Activated CD8-positive, alpha-beta memory T cell treated with anti-CD3 and anti-CD28 coated beads, Interleukin-2, amount 10 ng/mL, durations not matched to agents 7 days and 5 days (primary cell): ENCODE data around the gene SNRNP70. TPM values are rescaled to one million over a fixed set of nuclear protein-coding genes. Genes with fewer than 3 reads are reported as not detected.

Experiments used
- ATAC-seq: fragments of 150-1000 bp; cut with Tn5 transposase; one replicate; pipeline ENCODE4 v1.10.0; 2021; ENCODE audit warnings: moderate library complexity
- CTCF ChIA-PET: fragments of 350-600 bp; sonication (Branson Sonifier 250); formaldehyde crosslinking; loops from one replicate; lab custom pipeline; 2021; ENCODE audit warnings: antibody characterized with exemption; lab: Charles Lee
- DNase-seq: peaks from one replicate; pipeline ENCODE4 v3.0.0-alpha.2; 2020
- H3K27ac Mint-ChIP-seq: one replicate; pipeline ENCODE4 v1.8.0; 2021; ENCODE audit warnings: mild to moderate bottlenecking, mixed read lengths
- H3K27me3 Mint-ChIP-seq: one replicate; pipeline ENCODE4 v1.8.0; 2021; ENCODE audit warnings: mixed read lengths
- H3K36me3 Mint-ChIP-seq: one replicate; pipeline ENCODE4 v1.8.0; 2021; ENCODE audit warnings: mild to moderate bottlenecking, mixed read lengths
- H3K4me1 Mint-ChIP-seq: one replicate; pipeline ENCODE4 v1.8.0; 2021; ENCODE audit warnings: mixed read lengths
- H3K4me3 Mint-ChIP-seq: one replicate; pipeline ENCODE4 v1.8.0; 2021; ENCODE audit warnings: mild to moderate bottlenecking, moderate library complexity, mixed read lengths
- H3K9me3 Mint-ChIP-seq: one replicate; pipeline ENCODE4 v1.8.0; 2022; ENCODE audit warnings: low read depth, mixed read lengths
- total RNA-seq, 2 experiments: library from RNA; stranded (reverse); gene quantifications; one replicate each; pipeline ENCODE4 v1.2.3, GENCODE V29; 2021

The SNRNP70 gene
- total RNA-seq, 2 experiments from 2014 or later = 222 to 224 TPM

- DNase-seq (no peak), ATAC-seq (no peak)
- Mint-ChIP-seq H3K36me3 (no peaks in the 10 kb centered on the region), H3K27me3 (peaks cover 70% of the 10 kb centered on the region), H3K9me3 (no peaks in the 10 kb centered on the region), H3K27ac (no peak overlapping the region), H3K4me3 (no peak overlapping the region), H3K4me1 (peaks cover 24% of the 10 kb centered on the region)
- CTCF ChIA-PET = interaction anchor here (1.0 to 1.9 kb wide), 4 partner anchors 52 to 151 kb away, joined by 3 to 10 read pairs (median 4); no protein-coding TSS in a partner anchor
These were observed 66.2 kb downstream of the SNRNP70 start for GRCh38 chr19:49151267-49152118.

DNA sequence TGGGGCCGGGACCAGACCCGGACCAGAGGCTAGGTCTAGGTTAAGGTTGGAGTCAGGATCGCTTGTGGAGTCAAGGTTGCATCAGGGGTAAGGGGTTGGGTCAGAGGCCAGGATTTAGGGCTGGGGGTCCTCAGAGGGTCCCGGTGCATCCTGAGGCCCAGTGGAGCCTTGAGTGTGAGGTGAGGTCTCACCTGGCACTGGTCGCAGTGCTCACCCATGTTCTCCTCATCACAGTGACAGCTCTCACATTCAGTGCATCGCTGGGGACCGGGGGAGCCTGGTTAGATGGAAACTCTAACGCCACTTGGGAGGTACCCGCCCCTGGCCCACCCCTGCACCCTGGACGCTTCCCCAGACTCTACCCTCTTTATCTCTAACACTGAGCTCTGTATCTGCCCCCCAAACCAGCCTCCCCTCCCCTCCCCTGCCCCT is 66.9 kb downstream of the SNRNP70 start:
- no peak overlapping the region for H3K27ac Mint-ChIP-seq
- H3K4me3 Mint-ChIP-seq = no peak overlapping the region
- DNase-seq (no peak), ATAC-seq (no peak)
- peaks cover 65% of the 10 kb centered on the region for H3K27me3 Mint-ChIP-seq
- no peaks in the 10 kb centered on the region for H3K36me3 Mint-ChIP-seq
- CTCF ChIA-PET = interaction anchor here (1.1 kb wide), 1 partner anchor 53 kb away, joined by 3 read pairs; no protein-coding TSS in a partner anchor
- H3K9me3 Mint-ChIP-seq = no peaks in the 10 kb centered on the region
- H3K4me1 Mint-ChIP-seq = peaks cover 24% of the 10 kb centered on the region

DNA sequence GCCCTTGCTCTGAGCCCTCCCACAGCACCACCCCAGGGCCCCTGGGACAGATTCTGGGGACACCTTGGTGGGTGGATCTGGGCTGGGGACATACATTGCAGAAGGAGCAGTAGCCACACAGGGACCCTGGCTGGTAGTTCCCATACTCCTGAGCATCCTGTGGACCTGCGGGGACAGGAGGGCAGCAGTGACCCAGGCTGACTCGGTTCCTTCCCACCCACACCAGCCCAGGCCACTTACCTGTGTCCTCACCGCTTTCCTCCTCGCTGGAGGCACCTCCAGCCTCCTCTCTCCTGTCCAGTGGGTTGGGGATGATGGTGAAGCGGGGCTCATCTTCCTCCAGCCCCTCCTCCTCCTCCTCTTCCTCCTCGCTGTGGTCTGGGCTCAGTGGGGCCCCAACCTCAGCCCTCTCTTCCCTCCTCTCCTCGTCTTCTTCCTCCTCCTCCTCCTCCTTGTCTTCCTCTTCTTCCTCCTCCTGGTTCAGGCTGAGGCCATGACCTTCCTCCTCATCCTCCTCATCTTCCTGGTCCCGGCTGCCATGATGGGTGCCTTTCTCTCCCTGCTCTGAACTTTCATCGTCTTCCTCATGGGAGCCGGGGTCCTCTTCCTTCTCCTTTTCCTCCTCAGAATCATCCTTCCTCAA is 68.0 kb downstream of the SNRNP70 start:
- H3K36me3 Mint-ChIP-seq = no peaks in the 10 kb centered on the region
- no peak overlapping the region for H3K4me3 Mint-ChIP-seq
- H3K4me1 Mint-ChIP-seq = peaks cover 25% of the 10 kb centered on the region
- ATAC-seq (no peak), DNase-seq (no peak)
- H3K27ac Mint-ChIP-seq = no peak overlapping the region
- H3K9me3 Mint-ChIP-seq = no peaks in the 10 kb centered on the region
- CTCF ChIA-PET = no interaction called here
- H3K27me3 Mint-ChIP-seq = peaks cover 68% of the 10 kb centered on the region

DNA sequence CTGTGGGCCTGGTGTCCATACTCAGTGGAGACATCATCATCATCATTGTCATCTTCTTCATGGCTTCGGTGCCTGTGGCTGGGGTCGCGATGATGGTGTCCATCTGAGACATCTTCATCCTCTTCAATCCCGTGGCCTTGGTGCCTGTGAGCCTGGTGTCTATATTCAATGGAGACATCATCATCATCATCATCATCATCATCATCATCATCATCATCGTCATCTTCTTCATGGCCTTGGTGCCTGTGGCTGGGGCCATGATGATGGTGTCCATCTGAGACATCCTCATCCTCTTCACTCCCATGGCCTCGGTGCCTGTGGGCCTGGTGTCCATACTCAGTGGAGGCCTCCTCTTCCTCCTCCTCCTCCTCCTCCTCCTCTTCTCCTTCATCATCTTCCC is 69.0 kb downstream of the SNRNP70 start:
- Mint-ChIP-seq H3K36me3 (no peaks in the 10 kb centered on the region), H3K4me3 (no peak overlapping the region), H3K4me1 (peaks cover 22% of the 10 kb centered on the region), H3K9me3 (no peaks in the 10 kb centered on the region), H3K27me3 (peaks cover 63% of the 10 kb centered on the region), H3K27ac (no peak overlapping the region)
- no peak for DNase-seq
- no peak for ATAC-seq
- CTCF ChIA-PET = no interaction called here

DNA sequence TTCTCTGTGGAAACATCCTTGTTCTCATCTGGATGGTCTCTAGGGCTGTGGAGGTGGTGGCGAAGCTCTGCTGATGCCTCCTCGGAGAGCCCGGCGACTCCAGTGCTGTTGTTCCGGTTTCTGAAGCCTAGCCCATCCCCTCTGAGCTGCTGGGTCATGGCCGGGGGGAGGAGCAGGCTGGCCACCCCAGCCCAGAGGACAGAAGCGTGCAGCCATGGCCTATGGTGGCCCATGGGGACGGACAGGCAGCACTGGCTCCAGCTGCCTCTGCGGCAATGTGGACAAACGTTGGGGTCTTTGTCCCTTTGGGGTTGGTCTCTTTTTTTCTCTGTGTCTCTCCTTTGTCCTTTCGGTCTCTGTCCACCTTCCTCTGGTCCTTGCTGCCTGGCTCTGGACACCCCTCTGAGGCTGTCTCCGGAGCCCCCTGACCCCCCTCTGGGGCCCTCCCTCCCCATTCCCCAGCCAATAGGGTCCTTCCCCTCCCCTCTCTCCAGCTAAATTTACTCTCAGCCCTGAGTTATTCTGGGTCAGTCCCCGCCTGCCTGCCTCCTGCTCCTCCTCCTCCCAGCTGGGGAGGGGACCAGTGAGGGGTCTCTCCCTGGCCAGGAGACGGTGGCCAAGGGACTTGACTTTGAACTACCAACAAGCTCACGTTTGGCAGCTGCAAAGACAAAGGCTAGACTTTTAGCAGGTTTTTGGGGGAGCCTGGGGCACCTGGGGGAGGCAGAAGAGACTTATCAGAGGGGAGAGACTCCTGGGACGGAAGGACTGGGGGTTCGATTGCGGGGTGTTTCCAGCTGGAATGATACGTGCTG is 70.0 kb downstream of the SNRNP70 start, which contains the start of gene HRC:
HRC (minus strand) TSS at position 392 of the 815 bp plus-strand sequence; CDS start at position 233, 159 bp downstream.
- CTCF ChIA-PET = no interaction called here
- no peak for ATAC-seq
- Mint-ChIP-seq H3K4me1 (peaks cover 12% of the 10 kb centered on the region), H3K9me3 (no peaks in the 10 kb centered on the region), H3K27ac (no peak within 1 kb of the TSS), H3K27me3 (peaks cover 60% of the 10 kb centered on the region), H3K36me3 (no peaks in the 10 kb centered on the region), H3K4me3 (no peak within 1 kb of the TSS)
- DNase-seq = no peak

DNA sequence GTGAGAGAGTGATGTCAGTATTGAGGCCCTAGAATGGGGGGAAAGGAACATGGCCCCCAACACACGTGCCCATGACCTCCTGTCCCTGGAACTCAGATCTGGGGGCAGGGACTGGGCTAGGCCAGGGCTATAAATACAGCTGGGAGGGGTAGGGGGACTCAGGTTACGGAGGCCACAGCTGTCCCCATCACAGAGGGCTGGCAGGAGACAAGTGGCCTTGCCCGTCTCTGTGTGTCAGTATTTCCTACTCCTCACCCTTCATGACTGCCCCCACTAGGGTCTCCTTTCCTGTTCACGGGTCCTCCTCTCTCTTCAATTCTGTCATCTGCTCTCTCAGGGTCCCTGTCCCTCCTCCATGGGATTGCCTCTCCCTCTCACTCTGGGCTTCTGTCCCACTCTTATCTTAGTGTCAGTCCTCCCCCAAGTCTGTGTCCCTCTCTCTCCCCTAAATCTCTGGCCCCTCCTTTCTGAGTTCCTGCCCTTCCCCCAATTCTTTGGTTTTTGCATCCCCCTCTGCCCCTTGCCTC is 70.6 kb downstream of the SNRNP70 start:
- Mint-ChIP-seq H3K27ac (no peak overlapping the region), H3K9me3 (no peaks in the 10 kb centered on the region), H3K36me3 (no peaks in the 10 kb centered on the region), H3K4me1 (peaks cover 10% of the 10 kb centered on the region), H3K27me3 (peaks cover 63% of the 10 kb centered on the region), H3K4me3 (no peak overlapping the region)
- CTCF ChIA-PET = no interaction called here
- ATAC-seq (no peak), DNase-seq (no peak)

DNA sequence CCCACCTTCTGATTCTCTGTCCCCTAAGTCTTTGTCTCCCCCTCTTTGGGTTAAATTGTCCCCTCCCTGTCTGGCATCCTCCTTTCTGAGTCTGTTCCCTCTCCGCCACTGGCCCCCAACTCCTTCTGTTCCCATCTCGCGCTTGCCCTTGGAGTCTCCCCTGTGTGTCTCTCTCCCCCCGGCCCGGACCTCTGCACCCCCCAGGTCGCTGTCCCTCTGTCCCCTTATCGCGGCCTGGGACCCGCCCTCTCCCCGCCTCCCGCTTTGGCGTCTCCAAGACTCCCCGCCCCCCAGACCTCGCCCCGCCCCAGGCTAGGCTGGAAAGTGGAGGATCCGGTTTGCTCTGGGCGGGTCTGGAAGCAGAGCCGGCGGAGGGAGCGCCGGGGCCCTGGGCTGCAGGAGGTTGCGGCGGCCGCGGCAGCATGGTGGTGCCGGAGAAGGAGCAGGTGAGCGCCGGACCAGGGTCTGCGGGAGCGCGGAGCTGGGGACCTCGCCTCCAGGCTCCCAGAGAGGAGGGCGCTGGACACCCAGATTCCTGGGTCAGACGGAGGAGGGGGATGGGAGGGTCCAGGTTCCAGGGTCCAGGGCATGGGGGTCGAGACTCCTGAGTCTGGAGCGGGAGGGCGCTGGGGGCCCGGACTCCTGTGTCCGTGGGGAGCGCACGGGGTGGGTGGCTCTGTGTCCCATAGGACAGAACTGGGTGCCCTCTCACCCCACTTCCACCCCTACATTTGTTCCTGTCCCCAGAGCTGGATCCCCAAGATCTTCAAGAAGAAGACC is 72.4 kb downstream of the SNRNP70 start, which contains the start of gene TRPM4:
TRPM4 (plus strand) TSS at position 348 of the 780 bp plus-strand sequence; CDS start at position 423, 75 bp downstream.
- ATAC-seq = peak; percentile 82
- Mint-ChIP-seq H3K27me3 (peaks cover 51% of the 10 kb centered on the region), H3K36me3 (no peaks in the 10 kb centered on the region)

More for the DNA sequence above, 72.4 kb downstream of the SNRNP70 start, which contains the start of gene TRPM4:
- Mint-ChIP-seq H3K4me1 (peaks cover 4% of the 10 kb centered on the region), H3K9me3 (no peaks in the 10 kb centered on the region), H3K4me3 (no peak within 1 kb of the TSS), H3K27ac (no peak within 1 kb of the TSS)
- peak; percentile 64 for DNase-seq
- CTCF ChIA-PET = no interaction called here

Other genes with a start within 250 kb of the SNRNP70 start
- under 1 TPM; 0.38 to 0.59 TPM for gene HSD17B14, start 249.0 kb upstream of the SNRNP70 start, total RNA-seq
- 1 to 10 TPM; 2.2 to 5.6 TPM for gene PLEKHA4, start 216.8 kb upstream of the SNRNP70 start, total RNA-seq
- gene PPP1R15A, start 213.0 kb upstream of the SNRNP70 start, total RNA-seq = 10 to 100 TPM; 32.1 to 89.7 TPM
- under 1 TPM in 1 of 2 experiments, not detected in 1; 0.47 TPM for gene TULP2, start 186.7 kb upstream of the SNRNP70 start, total RNA-seq
- 100 to 1,000 TPM; 185 to 226 TPM for gene NUCB1, start 185.1 kb upstream of the SNRNP70 start, total RNA-seq
- gene DHDH, start 151.8 kb upstream of the SNRNP70 start, total RNA-seq = 1 to 10 TPM in 1 of 2 experiments, under 1 TPM in 1; 0.96 to 1.1 TPM
- gene BAX, start 130.6 kb upstream of the SNRNP70 start, total RNA-seq = 100 to 1,000 TPM; 359 to 377 TPM
- gene FTL, start 120.1 kb upstream of the SNRNP70 start, total RNA-seq = 1,000 to 10,000 TPM; 1,380 to 1,403 TPM
- 10 to 100 TPM; 44.0 to 65.5 TPM for gene GYS1, start 92.1 kb upstream of the SNRNP70 start, total RNA-seq
- gene RUVBL2, start 91.6 kb upstream of the SNRNP70 start, total RNA-seq = 100 to 1,000 TPM; 124 to 125 TPM
- not detected for gene LHB, start 68.4 kb upstream of the SNRNP70 start, total RNA-seq
- not detected for gene CGB3, start 61.1 kb upstream of the SNRNP70 start, total RNA-seq
- gene CGB2, start 53.6 kb upstream of the SNRNP70 start, total RNA-seq = not detected
- gene CGB1, start 48.6 kb upstream of the SNRNP70 start, total RNA-seq = not detected
- gene CGB5, start 41.6 kb upstream of the SNRNP70 start, total RNA-seq = not detected
- gene CGB8, start 36.3 kb upstream of the SNRNP70 start, total RNA-seq = not detected
- not detected for gene CGB7, start 27.7 kb upstream of the SNRNP70 start, total RNA-seq
- not detected for gene NTF4, start 20.6 kb upstream of the SNRNP70 start, total RNA-seq
- not detected for gene KCNA7, start 12.8 kb upstream of the SNRNP70 start, total RNA-seq
- 1 to 10 TPM; 3.3 to 5.7 TPM for gene LIN7B, start 28.9 kb downstream of the SNRNP70 start, total RNA-seq
- 1 to 10 TPM; 1.6 to 1.8 TPM for gene C19orf73, start 33.7 kb downstream of the SNRNP70 start, total RNA-seq
- gene PPFIA3, start 34.1 kb downstream of the SNRNP70 start, total RNA-seq = 1 to 10 TPM; 1.7 to 3.6 TPM
- not detected for gene HRC, start 69.9 kb downstream of the SNRNP70 start, total RNA-seq
- gene TRPM4, start 72.3 kb downstream of the SNRNP70 start, total RNA-seq = under 1 TPM in 1 of 2 experiments, not detected in 1; 0.14 TPM
- gene SLC6A16, start 239.7 kb downstream of the SNRNP70 start, total RNA-seq = 1 to 10 TPM; 2.5 to 2.7 TPM
- gene CD37, start 250.0 kb downstream of the SNRNP70 start, total RNA-seq = 100 to 1,000 TPM; 126 to 177 TPM